Measurements from ENCODE around the gene AUP1. TPM values are rescaled to one million over a fixed set of nuclear protein-coding genes. Genes with fewer than 3 reads are reported as not detected.

Gene AUP1
- total RNA-seq, 2 experiments from 2014 or later: 118 to 119 TPM

GRCh38 chr2:74515271-74515980, 14.1 kb downstream of the AUP1 start:
- no peak for DNase-seq
- POLR2A ChIA-PET: interaction anchor here (1.1 to 6.9 kb wide), 8 partner anchors 11 to 58 kb away, joined by 3 to 64 read pairs (median 12); partner anchors contain the start of genes AUP1, CCDC142, DQX1 and HTRA2
- Mint-ChIP-seq H3K27ac (no peak overlapping the region), H3K27me3 (peaks cover 81% of the 10 kb centered on the region), H3K4me3 (peak overlapping the region; percentile 79), H3K36me3 (ENCODE audit: low read depth) (peaks cover 10% of the 10 kb centered on the region), H3K4me1 (peaks cover 39% of the 10 kb centered on the region), H3K9me3 (no peaks in the 10 kb centered on the region)
- CTCF ChIA-PET: no interaction called here

GRCh38 chr2:74514368-74515270, 14.9 kb downstream of the AUP1 start, which contains the start of gene TLX2:
TLX2 (plus strand) TSS chr2:74514450; CDS start chr2:74514807, 357 bp downstream.
- Mint-ChIP-seq H3K27me3 (peaks cover 76% of the 10 kb centered on the region), H3K4me1 (peaks cover 43% of the 10 kb centered on the region), H3K27ac (no peak within 1 kb of the TSS), H3K4me3 (peak within 1 kb of the TSS; percentile 79), H3K36me3 (ENCODE audit: low read depth) (peaks cover 10% of the 10 kb centered on the region), H3K9me3 (no peaks in the 10 kb centered on the region)
- CTCF ChIA-PET: no interaction called here
- POLR2A ChIA-PET: interaction anchor here (1.1 to 6.9 kb wide), 7 partner anchors 10 to 69 kb away, joined by 3 to 64 read pairs (median 18); partner anchors contain the start of genes AUP1, CCDC142, DQX1 and HTRA2
- peak; percentile 28 for DNase-seq

GRCh38 chr2:74513605-74514367, 15.7 kb downstream of the AUP1 start:
- Mint-ChIP-seq H3K9me3 (no peaks in the 10 kb centered on the region), H3K4me3 (peak overlapping the region; percentile 64), H3K36me3 (ENCODE audit: low read depth) (peaks cover 10% of the 10 kb centered on the region), H3K4me1 (peaks cover 44% of the 10 kb centered on the region), H3K27me3 (peaks cover 68% of the 10 kb centered on the region), H3K27ac (no peak overlapping the region)
- CTCF ChIA-PET: no interaction called here
- POLR2A ChIA-PET: interaction anchor here (1.0 to 6.9 kb wide), 10 partner anchors 8 to 70 kb away, joined by 3 to 64 read pairs (median 7); partner anchors contain the start of genes AUP1, CCDC142, DQX1 and HTRA2
- peak; percentile 60 for DNase-seq

- Mint-ChIP-seq H3K27me3 (peaks cover 60% of the 10 kb centered on the region), H3K9me3 (no peaks in the 10 kb centered on the region), H3K27ac (no peak overlapping the region), H3K4me3 (peak overlapping the region; percentile 64), H3K36me3 (ENCODE audit: low read depth) (peaks cover 10% of the 10 kb centered on the region), H3K4me1 (peaks cover 52% of the 10 kb centered on the region)
- POLR2A ChIA-PET: interaction anchor here (1.0 to 6.9 kb wide), 7 partner anchors 9 to 30 kb away, joined by 3 to 64 read pairs (median 18); partner anchors contain the start of genes AUP1, CCDC142, DQX1 and HTRA2
- no peak for DNase-seq
- CTCF ChIA-PET: interaction anchor here (1.0 kb wide), 1 partner anchor 16 kb away, joined by 4 read pairs; no protein-coding TSS in a partner anchor
These were observed 16.5 kb downstream of the AUP1 start for GRCh38 chr2:74512744-74513604.

GRCh38 chr2:74511104-74511989, 18.2 kb downstream of the AUP1 start:
- no peak overlapping the region for H3K4me3 Mint-ChIP-seq
- no peak for DNase-seq
- H3K36me3 Mint-ChIP-seq (ENCODE audit: low read depth): peaks cover 16% of the 10 kb centered on the region
- no peak overlapping the region for H3K27ac Mint-ChIP-seq
- H3K27me3 Mint-ChIP-seq: peaks cover 45% of the 10 kb centered on the region
- ChIA-PET POLR2A (interaction anchor here (1.3 to 5.1 kb wide), 3 partner anchors 19 to 57 kb away, joined by 4 to 52 read pairs (median 6); partner anchors contain the start of genes AUP1, CCDC142, HTRA2 and INO80B), CTCF (interaction anchor here (0.6 to 2.9 kb wide), 4 partner anchors 10 to 74 kb away, joined by 3 to 10 read pairs (median 4); no protein-coding TSS in a partner anchor)
- H3K9me3 Mint-ChIP-seq: no peaks in the 10 kb centered on the region
- H3K4me1 Mint-ChIP-seq: peaks cover 56% of the 10 kb centered on the region

GRCh38 chr2:74510272-74510671, 19.2 kb downstream of the AUP1 start:
- H3K4me3 Mint-ChIP-seq: no peak overlapping the region
- POLR2A ChIA-PET: interaction anchor here (0.9 to 5.1 kb wide), 9 partner anchors 9 to 56 kb away, joined by 3 to 52 read pairs (median 4); partner anchors contain the start of genes AUP1, CCDC142, HTRA2 and INO80B
- no peak for DNase-seq
- no peak overlapping the region for H3K27ac Mint-ChIP-seq
- H3K36me3 Mint-ChIP-seq (ENCODE audit: low read depth): peaks cover 21% of the 10 kb centered on the region
- peaks cover 54% of the 10 kb centered on the region for H3K4me1 Mint-ChIP-seq
- CTCF ChIA-PET: interaction anchor here (0.9 to 2.9 kb wide), 3 partner anchors 20 to 77 kb away, joined by 3 to 10 read pairs (median 8); partner anchors contain the start of genes AUP1 and HTRA2
- H3K27me3 Mint-ChIP-seq: peaks cover 37% of the 10 kb centered on the region
- H3K9me3 Mint-ChIP-seq: no peaks in the 10 kb centered on the region

GRCh38 chr2:74507926-74508520, 21.5 kb downstream of the AUP1 start:
- Mint-ChIP-seq H3K9me3 (no peaks in the 10 kb centered on the region), H3K4me3 (peak overlapping the region; percentile 97), H3K4me1 (peaks cover 62% of the 10 kb centered on the region), H3K36me3 (ENCODE audit: low read depth) (peaks cover 38% of the 10 kb centered on the region), H3K27me3 (peaks cover 29% of the 10 kb centered on the region), H3K27ac (peak overlapping the region; percentile 99)
- POLR2A ChIA-PET: interaction anchor here (1.1 to 5.1 kb wide), 7 partner anchors 8 to 50 kb away, joined by 3 to 52 read pairs (median 11); partner anchors contain the start of genes AUP1, CCDC142, HTRA2 and LBX2
- peak; percentile 32 for DNase-seq
- CTCF ChIA-PET: interaction anchor here (1.9 to 2.9 kb wide), 2 partner anchors 77 to 78 kb away, joined by 4 to 10 read pairs; no protein-coding TSS in a partner anchor

- Mint-ChIP-seq H3K27ac (peak within 1 kb of the TSS; percentile 99), H3K4me3 (peak within 1 kb of the TSS; percentile 97), H3K4me1 (peaks cover 69% of the 10 kb centered on the region), H3K9me3 (no peaks in the 10 kb centered on the region), H3K36me3 (ENCODE audit: low read depth) (peaks cover 38% of the 10 kb centered on the region), H3K27me3 (peaks cover 29% of the 10 kb centered on the region)
- DNase-seq: peak; percentile 98
- ChIA-PET CTCF (interaction anchor here (1.5 to 1.9 kb wide), 2 partner anchors 24 to 78 kb away, joined by 4 read pairs; no protein-coding TSS in a partner anchor), POLR2A (interaction anchor here (1.1 to 5.1 kb wide), 6 partner anchors 9 to 49 kb away, joined by 3 to 52 read pairs (median 11); partner anchors contain the start of genes AUP1, CCDC142, HTRA2 and LBX2)
These were observed 22.2 kb downstream of the AUP1 start, which contains the start of gene PCGF1 for GRCh38 chr2:74507145-74507925. PCGF1 (minus strand) TSS chr2:74507695; CDS start chr2:74507668, 27 bp downstream.

- peaks cover 50% of the 10 kb centered on the region for H3K36me3 Mint-ChIP-seq (ENCODE audit: low read depth)
- peaks cover 70% of the 10 kb centered on the region for H3K4me1 Mint-ChIP-seq
- no peak for DNase-seq
- no peaks in the 10 kb centered on the region for H3K9me3 Mint-ChIP-seq
- POLR2A ChIA-PET: interaction anchor here (3.1 to 5.1 kb wide), 4 partner anchors 9 to 25 kb away, joined by 18 to 52 read pairs (median 22); partner anchors contain the start of genes AUP1, CCDC142, HTRA2 and TLX2
- H3K27ac Mint-ChIP-seq: no peak overlapping the region
- H3K4me3 Mint-ChIP-seq: no peak overlapping the region
- H3K27me3 Mint-ChIP-seq: peaks cover 33% of the 10 kb centered on the region
- CTCF ChIA-PET: interaction anchor here (2.5 kb wide), 1 partner anchor 82 kb away, joined by 6 read pairs; no protein-coding TSS in a partner anchor
These were observed 23.9 kb downstream of the AUP1 start for GRCh38 chr2:74505448-74506246.

All from activated CD4-positive, alpha-beta memory T cell treated with anti-CD3 and anti-CD28 coated beads, Interleukin-2, amount 10 ng/mL, durations not matched to agents 7 days and 5 days (primary cell).